CD4-positive, alpha-beta T cell (primary cell): ENCODE measurements around the gene PSME4. TPM values are rescaled to one million over a fixed set of nuclear protein-coding genes. Genes with fewer than 3 reads are reported as not detected.
"Not testable (repeated sequence)": the region's sequence is repeated elsewhere in the genome, so short reads cannot be mapped to it uniquely, and the experiment has no call there.

ENCODE experiments used
- ATAC-seq: fragments of 200-7000 bp; cut with Tn5 transposase; one replicate; pipeline ENCODE4 v1.10.0; 2022; ENCODE audit warnings: mild to moderate bottlenecking; ENCODE audit not compliant: poor library complexity
- CTCF ChIA-PET: fragments of 350-600 bp; sonication (Branson Sonifier 250); formaldehyde crosslinking; loops from one replicate; lab custom pipeline; 2021; ENCODE audit warnings: antibody characterized with exemption, inconsistent platforms; lab: Charles Lee
- POLR2A ChIA-PET: fragments of 350-600 bp; sonication (Branson Sonifier 250); formaldehyde crosslinking; loops from one replicate; lab custom pipeline; 2021; ENCODE audit warnings: antibody characterized with exemption, inconsistent platforms; lab: Charles Lee
- DNase-seq, 14 experiments: peaks; one replicate each; pipeline ENCODE4 v3.0.0-alpha.2; 2013 to 2020; ENCODE audit warnings: mixed read lengths in 2 of 14
- H3K27ac ChIP-seq, 2 donors: one replicate each; pipeline versions ENCODE4 v1.5.1 to v1.7.0; 2013; ENCODE audit warnings: low read length in 2 of 2, low read depth in 1 of 2, mild to moderate bottlenecking in 1 of 2
- H3K27me3 ChIP-seq, 2 experiments: 1 replicate in 1 of 2; 2 replicates in 1 of 2; pipeline versions ENCODE4 v1.6.1 to v1.7.0; 2013; ENCODE audit warnings: low read length in 2 of 2, control low read depth in 1 of 2, mild to moderate bottlenecking in 1 of 2, moderate library complexity in 1 of 2; ENCODE audit not compliant: insufficient read depth in 2 of 2, control insufficient read depth in 1 of 2
- H3K36me3 ChIP-seq: one replicate; pipeline ENCODE4 v1.6.1; 2013; ENCODE audit warnings: low read length, control low read depth; ENCODE audit not compliant: insufficient read depth
- H3K4me1 ChIP-seq: one replicate; pipeline ENCODE4 v1.6.1; 2013; ENCODE audit warnings: low read length, control low read depth; ENCODE audit not compliant: insufficient read depth
- H3K4me3 ChIP-seq: one replicate; pipeline ENCODE4 v1.5.1; 2013; ENCODE audit warnings: mild to moderate bottlenecking, low read length, moderate library complexity
- H3K9me3 ChIP-seq, 2 experiments: 1 replicate in 1 of 2; 2 replicates in 1 of 2; pipeline versions ENCODE4 v1.6.1 to v1.7.0; 2013; ENCODE audit warnings: low read length in 2 of 2, mild to moderate bottlenecking in 2 of 2, control low read depth in 1 of 2, moderate library complexity in 1 of 2; ENCODE audit not compliant: control insufficient read depth in 1 of 2, insufficient read depth in 1 of 2
- H3K27ac Mint-ChIP-seq: one replicate; pipeline ENCODE4 v1.8.0; 2020; ENCODE audit warnings: mixed read lengths
- H3K27me3 Mint-ChIP-seq: one replicate; pipeline ENCODE4 v1.8.0; 2021; ENCODE audit warnings: mixed read lengths
- H3K36me3 Mint-ChIP-seq: one replicate; pipeline ENCODE4 v1.8.0; 2021; ENCODE audit warnings: low read depth, mixed read lengths
- H3K4me1 Mint-ChIP-seq: one replicate; pipeline ENCODE4 v1.8.0; 2021; ENCODE audit warnings: low read depth, mixed read lengths
- H3K4me3 Mint-ChIP-seq: one replicate; pipeline ENCODE4 v1.8.0; 2020; ENCODE audit warnings: mild to moderate bottlenecking, mixed read lengths
- H3K9me3 Mint-ChIP-seq: one replicate; pipeline ENCODE4 v1.8.0; 2020; ENCODE audit warnings: mixed read lengths
- CTCF ChIP-seq: fragments of 200-600 bp; IDR thresholded peaks from one replicate; pipeline ENCODE4 v1.8.0; 2022; ENCODE audit warnings: antibody characterized with exemption, mild to moderate bottlenecking
- intact Hi-C, 2 experiments: fragments of 100-400 bp; cut with DNase I in 1 of 2; cut with micrococcal nuclease in 1 of 2; formaldehyde crosslinking; loops; one replicate each; pipeline versions ENCODE4 v1.15.1 to v1.9.0; 2023 to 2025; cut with DNase I, micrococcal nuclease
- total RNA-seq, 174 experiments: library from RNA in 2 of 174; stranded (reverse) in 2 of 174; gene quantifications; one replicate each; pipeline ENCODE4 v1.2.3 and lab custom pipeline; 2021 to 2026

Gene PSME4
- total RNA-seq, 2 experiments from 2014 or later: 82.6 to 87.0 TPM

- Histone ChIP-seq H3K27ac (no peak overlapping the region), H3K9me3 (no peaks in the 10 kb centered on the region), H3K27me3 (no peaks in the 10 kb centered on the region), H3K4me1 (peaks cover 47% of the 10 kb centered on the region), H3K4me3 (no peak overlapping the region), H3K36me3 (no peaks in the 10 kb centered on the region)
- Mint-ChIP-seq H3K4me1 (peaks cover 81% of the 10 kb centered on the region), H3K27me3 (no peaks in the 10 kb centered on the region), H3K27ac (no peak overlapping the region), H3K9me3 (no peaks in the 10 kb centered on the region), H3K36me3 (peaks cover 20% of the 10 kb centered on the region), H3K4me3 (no peak overlapping the region)
- no peak for DNase-seq
- TF ChIP-seq CTCF: no peak
- intact Hi-C loops: loop anchor here (5.0 to 10.0 kb wide), 2 partner anchors 33 to 760 kb away; partner anchors contain the start of gene EML6 (in 1 of the 2)
- POLR2A ChIA-PET: no interaction called here
- ATAC-seq: no peak
- CTCF ChIA-PET: no interaction called here
Observed at GRCh38 chr2:53964257-53964952, 6.4 kb downstream of the PSME4 start.

- H3K36me3 ChIP-seq, H3K27me3 ChIP-seq, CTCF ChIA-PET, H3K4me3 ChIP-seq, ATAC-seq, DNase-seq, H3K4me3 Mint-ChIP-seq, POLR2A ChIA-PET, H3K27me3 Mint-ChIP-seq, H3K27ac ChIP-seq, H3K9me3 Mint-ChIP-seq, H3K9me3 ChIP-seq: not testable (repeated sequence)
- intact Hi-C loops: loop anchor here (5.0 to 10.0 kb wide), 2 partner anchors 36 to 763 kb away; partner anchors contain the start of gene EML6 (in 1 of the 2)
- Mint-ChIP-seq H3K4me1 (peaks cover 73% of the 10 kb centered on the region), H3K36me3 (peaks cover 18% of the 10 kb centered on the region), H3K27ac (peak overlapping the region; percentile 58)
- H3K4me1 ChIP-seq: peaks cover 35% of the 10 kb centered on the region
Observed at GRCh38 chr2:53961478-53962216, 9.1 kb downstream of the PSME4 start.

- Histone ChIP-seq H3K27ac (no peak overlapping the region), H3K4me1 (peaks cover 33% of the 10 kb centered on the region), H3K27me3 (no peaks in the 10 kb centered on the region), H3K36me3 (no peaks in the 10 kb centered on the region), H3K4me3 (no peak overlapping the region), H3K9me3 (no peaks in the 10 kb centered on the region)
- CTCF ChIA-PET: no interaction called here
- intact Hi-C loops: loop anchor here (5.0 to 10.0 kb wide), 2 partner anchors 37 to 764 kb away; partner anchors contain the start of gene EML6 (in 1 of the 2)
- Mint-ChIP-seq H3K9me3 (no peaks in the 10 kb centered on the region), H3K27ac (peak overlapping the region; percentile 58), H3K4me1 (peaks cover 68% of the 10 kb centered on the region), H3K36me3 (peaks cover 18% of the 10 kb centered on the region), H3K4me3 (no peak overlapping the region), H3K27me3 (no peaks in the 10 kb centered on the region)
- POLR2A ChIA-PET: no interaction called here
- no peak for TF ChIP-seq CTCF
- no peak for DNase-seq
- ATAC-seq: no peak
Observed at GRCh38 chr2:53960476-53960875, 10.3 kb downstream of the PSME4 start.
